NCI-H2196 treated with DMSO at 0.1 percent for 48 hours (cell line): ENCODE results near the gene CDKAL1.

ENCODE experiments used
- DNase-seq: peaks from one replicate; lab custom pipeline; 2025; ENCODE audit not compliant: unreplicated experiment; lab: John Stamatoyannopoulos, UW

Gene CDKAL1

DNA sequence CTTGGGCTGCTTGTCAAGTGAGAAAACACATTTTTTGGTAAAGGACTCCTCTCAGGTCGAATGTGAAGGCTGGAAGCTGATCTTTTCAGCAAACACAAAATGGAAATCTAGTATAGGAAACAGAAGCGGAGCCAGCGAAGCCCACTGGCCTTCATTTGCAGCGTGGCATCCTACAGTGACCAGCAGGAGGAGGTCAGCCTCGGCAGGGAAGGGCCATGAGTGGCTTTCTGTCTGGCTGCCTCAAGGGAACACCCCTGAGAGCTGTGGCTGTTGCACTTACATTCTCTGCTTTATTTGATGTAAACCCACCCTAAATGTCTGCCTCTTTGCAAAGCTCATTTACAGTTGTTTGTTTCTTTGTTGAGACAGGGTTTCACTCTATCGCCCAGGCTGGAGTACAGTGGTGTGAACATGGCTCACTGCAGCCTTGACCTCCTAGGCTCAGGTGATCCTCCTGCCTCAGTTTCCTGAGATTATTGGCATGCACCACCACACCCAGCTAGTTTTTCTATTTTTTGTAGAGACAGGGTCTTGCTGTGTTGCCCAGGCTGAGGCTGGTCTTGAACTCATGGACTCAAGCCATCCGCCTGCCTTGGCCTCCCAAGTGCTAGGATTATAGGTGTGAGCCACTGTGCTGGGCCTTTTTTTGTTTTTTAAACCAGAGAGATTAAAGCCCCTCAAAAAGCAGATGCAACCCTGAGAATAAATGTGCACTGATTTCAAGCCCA, 737.3 kb downstream of the CDKAL1 start:
- DNase-seq = no peak

GRCh38 chr6:21273451-21273850, 739.2 kb downstream of the CDKAL1 start:
- DNase-seq = no peak

- DNase-seq = no peak
These were observed 740.6 kb downstream of the CDKAL1 start for GRCh38 chr6:21274851-21275250.

DNA sequence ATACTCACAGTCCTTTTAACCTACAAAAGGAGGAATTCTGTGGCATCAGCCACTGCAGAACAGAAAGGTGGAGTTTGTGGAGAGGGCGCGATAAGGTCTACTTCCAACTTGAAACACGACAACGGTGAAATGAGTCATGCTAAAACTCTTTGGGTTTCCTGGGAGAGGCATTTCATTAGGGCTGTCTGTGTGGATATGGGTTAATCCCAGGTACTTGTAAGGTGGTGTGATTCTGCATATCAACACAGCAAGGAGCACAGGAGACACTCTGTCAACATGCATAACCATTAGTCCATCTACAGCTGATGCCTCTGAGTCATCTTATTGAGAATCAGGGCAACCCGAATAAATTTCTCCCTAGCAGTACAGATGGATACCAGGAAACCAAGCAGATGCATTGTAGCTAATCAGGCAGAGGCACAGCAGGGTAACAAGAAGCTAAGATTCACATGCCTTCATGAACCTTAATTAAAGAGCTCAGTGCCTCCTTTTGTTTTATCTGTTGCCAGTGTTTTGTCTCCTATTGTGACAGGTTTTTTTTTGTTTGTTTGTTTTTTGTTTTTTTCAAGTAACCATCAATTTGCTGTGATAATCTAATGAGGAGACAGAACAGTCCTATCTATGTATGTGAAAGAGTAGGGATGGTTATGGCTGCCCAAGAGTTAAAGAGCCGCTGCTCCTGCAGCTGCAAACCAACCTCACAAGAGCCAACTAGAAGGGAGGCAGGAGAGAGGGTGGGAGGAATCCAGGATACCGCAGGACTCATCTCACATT, 743.5 kb downstream of the CDKAL1 start:
- DNase-seq = no peak

- no peak for DNase-seq
These were observed 744.1 kb downstream of the CDKAL1 start for GRCh38 chr6:21278375-21278745.

GRCh38 chr6:21279619-21280018, 745.4 kb downstream of the CDKAL1 start:
- no peak for DNase-seq

GRCh38 chr6:21281366-21281765, 747.1 kb downstream of the CDKAL1 start:
- no peak for DNase-seq
